ENCODE measurements around the gene TLE1.
"Not testable (repeated sequence)": the region's sequence is repeated elsewhere in the genome, so short reads cannot be mapped to it uniquely, and the experiment has no call there.

The TLE1 gene

GRCh38 chr9:81595887-81596543 is 93.3 kb downstream of the TLE1 start:
- no peak overlapping the region for H3K27ac ChIP-seq (ENCODE audit: low read depth in 2 of 2, low read length in 2 of 2)
- H3K9ac ChIP-seq (ENCODE audit: low read depth in 1 of 2, low read length in 2 of 2), result no peak overlapping the region
- H3K4me1 ChIP-seq (ENCODE audit: control insufficient read depth in 2 of 2, insufficient read depth in 2 of 2, low read length in 2 of 2), result peaks cover 10 to 11% of the 10 kb centered on the region in 2 donors
- H3K36me3 ChIP-seq (ENCODE audit: control insufficient read depth in 2 of 2, insufficient read depth in 2 of 2, low read length in 2 of 2), result peaks cover 0 to 5% of the 10 kb centered on the region in 2 donors
- H3K9me3 ChIP-seq (ENCODE audit: control insufficient read depth in 2 of 2, low read length in 2 of 2), result no peaks in the 10 kb centered on the region
- no peaks in the 10 kb centered on the region for H3K27me3 ChIP-seq (ENCODE audit: control insufficient read depth in 2 of 2, insufficient read depth in 2 of 2, low read length in 2 of 2)
- no peak overlapping the region for H3K4me3 ChIP-seq (ENCODE audit: low read length in 2 of 2)

GRCh38 chr9:81595293-81595692 is 94.1 kb downstream of the TLE1 start:
- not testable (repeated sequence) for H3K9ac ChIP-seq (ENCODE audit: low read depth in 1 of 2, low read length in 2 of 2); H3K27ac ChIP-seq (ENCODE audit: low read depth in 2 of 2, low read length in 2 of 2); H3K9me3 ChIP-seq (ENCODE audit: control insufficient read depth in 2 of 2, low read length in 2 of 2); H3K36me3 ChIP-seq (ENCODE audit: control insufficient read depth in 2 of 2, insufficient read depth in 2 of 2, low read length in 2 of 2); H3K27me3 ChIP-seq (ENCODE audit: control insufficient read depth in 2 of 2, insufficient read depth in 2 of 2, low read length in 2 of 2); H3K4me3 ChIP-seq (ENCODE audit: low read length in 2 of 2)
- peaks cover 10 to 11% of the 10 kb centered on the region in 2 donors for H3K4me1 ChIP-seq (ENCODE audit: control insufficient read depth in 2 of 2, insufficient read depth in 2 of 2, low read length in 2 of 2)

GRCh38 chr9:81594415-81594814 is 94.9 kb downstream of the TLE1 start:
- H3K27me3 ChIP-seq (ENCODE audit: control insufficient read depth in 2 of 2, insufficient read depth in 2 of 2, low read length in 2 of 2), result no peaks in the 10 kb centered on the region
- no peak overlapping the region for H3K4me3 ChIP-seq (ENCODE audit: low read length in 2 of 2)
- H3K9ac ChIP-seq (ENCODE audit: low read depth in 1 of 2, low read length in 2 of 2), result no peak overlapping the region
- peaks cover 10 to 12% of the 10 kb centered on the region in 2 donors for H3K4me1 ChIP-seq (ENCODE audit: control insufficient read depth in 2 of 2, insufficient read depth in 2 of 2, low read length in 2 of 2)
- no peak overlapping the region for H3K27ac ChIP-seq (ENCODE audit: low read depth in 2 of 2, low read length in 2 of 2)
- no peaks in the 10 kb centered on the region for H3K9me3 ChIP-seq (ENCODE audit: control insufficient read depth in 2 of 2, low read length in 2 of 2)
- H3K36me3 ChIP-seq (ENCODE audit: control insufficient read depth in 2 of 2, insufficient read depth in 2 of 2, low read length in 2 of 2), result peaks cover 0 to 8% of the 10 kb centered on the region in 2 donors

- H3K4me1 ChIP-seq (ENCODE audit: control insufficient read depth in 2 of 2, insufficient read depth in 2 of 2, low read length in 2 of 2), result peaks cover 16 to 24% of the 10 kb centered on the region in 2 donors
- peaks cover 0 to 12% of the 10 kb centered on the region in 2 donors for H3K36me3 ChIP-seq (ENCODE audit: control insufficient read depth in 2 of 2, insufficient read depth in 2 of 2, low read length in 2 of 2)
- no peaks in the 10 kb centered on the region for H3K9me3 ChIP-seq (ENCODE audit: control insufficient read depth in 2 of 2, low read length in 2 of 2)
- H3K27ac ChIP-seq (ENCODE audit: low read depth in 2 of 2, low read length in 2 of 2), result peak overlapping the region; percentile 74 to 83
- no peaks in the 10 kb centered on the region for H3K27me3 ChIP-seq (ENCODE audit: control insufficient read depth in 2 of 2, insufficient read depth in 2 of 2, low read length in 2 of 2)
- peak overlapping the region; percentile 31 to 39 for H3K4me3 ChIP-seq (ENCODE audit: low read length in 2 of 2)
- H3K9ac ChIP-seq (ENCODE audit: low read depth in 1 of 2, low read length in 2 of 2), result peak overlapping the region in 1 of 2 donors; percentile 58
These were observed 96.5 kb downstream of the TLE1 start for GRCh38 chr9:81592887-81593266.

- no peak overlapping the region for H3K4me3 ChIP-seq (ENCODE audit: low read length in 2 of 2)
- peaks cover 0 to 12% of the 10 kb centered on the region in 2 donors for H3K36me3 ChIP-seq (ENCODE audit: control insufficient read depth in 2 of 2, insufficient read depth in 2 of 2, low read length in 2 of 2)
- no peaks in the 10 kb centered on the region for H3K27me3 ChIP-seq (ENCODE audit: control insufficient read depth in 2 of 2, insufficient read depth in 2 of 2, low read length in 2 of 2)
- peaks cover 18 to 34% of the 10 kb centered on the region in 2 donors for H3K4me1 ChIP-seq (ENCODE audit: control insufficient read depth in 2 of 2, insufficient read depth in 2 of 2, low read length in 2 of 2)
- no peaks in the 10 kb centered on the region for H3K9me3 ChIP-seq (ENCODE audit: control insufficient read depth in 2 of 2, low read length in 2 of 2)
- H3K9ac ChIP-seq (ENCODE audit: low read depth in 1 of 2, low read length in 2 of 2), result no peak overlapping the region
- H3K27ac ChIP-seq (ENCODE audit: low read depth in 2 of 2, low read length in 2 of 2), result peak overlapping the region; percentile 74 to 83
These were observed 97.6 kb downstream of the TLE1 start for GRCh38 chr9:81591791-81592190.

- Histone ChIP-seq H3K36me3 (ENCODE audit: control insufficient read depth in 2 of 2, insufficient read depth in 2 of 2, low read length in 2 of 2) (peaks cover 3 to 8% of the 10 kb centered on the region in 2 donors), H3K27me3 (ENCODE audit: control insufficient read depth in 2 of 2, insufficient read depth in 2 of 2, low read length in 2 of 2) (no peaks in the 10 kb centered on the region), H3K9me3 (ENCODE audit: control insufficient read depth in 2 of 2, low read length in 2 of 2) (no peaks in the 10 kb centered on the region), H3K4me1 (ENCODE audit: control insufficient read depth in 2 of 2, insufficient read depth in 2 of 2, low read length in 2 of 2) (peaks cover 18 to 34% of the 10 kb centered on the region in 2 donors), H3K27ac (ENCODE audit: low read depth in 2 of 2, low read length in 2 of 2) (no peak overlapping the region), H3K9ac (ENCODE audit: low read depth in 1 of 2, low read length in 2 of 2) (no peak overlapping the region), H3K4me3 (ENCODE audit: low read length in 2 of 2) (no peak overlapping the region)
These were observed 98.7 kb downstream of the TLE1 start for GRCh38 chr9:81590688-81591087.

GRCh38 chr9:81589819-81590218 is 99.5 kb downstream of the TLE1 start:
- Histone ChIP-seq H3K4me3 (ENCODE audit: low read length in 2 of 2) (no peak overlapping the region), H3K9me3 (ENCODE audit: control insufficient read depth in 2 of 2, low read length in 2 of 2) (no peaks in the 10 kb centered on the region), H3K36me3 (ENCODE audit: control insufficient read depth in 2 of 2, insufficient read depth in 2 of 2, low read length in 2 of 2) (peaks cover 9 to 11% of the 10 kb centered on the region in 2 donors), H3K4me1 (ENCODE audit: control insufficient read depth in 2 of 2, insufficient read depth in 2 of 2, low read length in 2 of 2) (peaks cover 18 to 34% of the 10 kb centered on the region in 2 donors), H3K27me3 (ENCODE audit: control insufficient read depth in 2 of 2, insufficient read depth in 2 of 2, low read length in 2 of 2) (no peaks in the 10 kb centered on the region), H3K27ac (ENCODE audit: low read depth in 2 of 2, low read length in 2 of 2) (no peak overlapping the region), H3K9ac (ENCODE audit: low read depth in 1 of 2, low read length in 2 of 2) (no peak overlapping the region)

GRCh38 chr9:81589392-81589791 is 100.0 kb downstream of the TLE1 start:
- H3K27me3 ChIP-seq (ENCODE audit: control insufficient read depth in 2 of 2, insufficient read depth in 2 of 2, low read length in 2 of 2), result no peaks in the 10 kb centered on the region
- H3K9ac ChIP-seq (ENCODE audit: low read depth in 1 of 2, low read length in 2 of 2), result no peak overlapping the region
- H3K9me3 ChIP-seq (ENCODE audit: control insufficient read depth in 2 of 2, low read length in 2 of 2), result no peaks in the 10 kb centered on the region
- no peak overlapping the region for H3K4me3 ChIP-seq (ENCODE audit: low read length in 2 of 2)
- H3K4me1 ChIP-seq (ENCODE audit: control insufficient read depth in 2 of 2, insufficient read depth in 2 of 2, low read length in 2 of 2), result peaks cover 18 to 34% of the 10 kb centered on the region in 2 donors
- peak overlapping the region in 1 of 2 donors; percentile 83 for H3K27ac ChIP-seq (ENCODE audit: low read depth in 2 of 2, low read length in 2 of 2)
- H3K36me3 ChIP-seq (ENCODE audit: control insufficient read depth in 2 of 2, insufficient read depth in 2 of 2, low read length in 2 of 2), result peaks cover 10 to 11% of the 10 kb centered on the region in 2 donors

- H3K27me3 ChIP-seq (ENCODE audit: control insufficient read depth in 2 of 2, insufficient read depth in 2 of 2, low read length in 2 of 2), result no peaks in the 10 kb centered on the region
- peak overlapping the region; percentile 36 to 55 for H3K4me3 ChIP-seq (ENCODE audit: low read length in 2 of 2)
- H3K36me3 ChIP-seq (ENCODE audit: control insufficient read depth in 2 of 2, insufficient read depth in 2 of 2, low read length in 2 of 2), result peaks cover 13 to 19% of the 10 kb centered on the region in 2 donors
- H3K9ac ChIP-seq (ENCODE audit: low read depth in 1 of 2, low read length in 2 of 2), result peak overlapping the region; percentile 26 to 57
- peaks cover 16 to 34% of the 10 kb centered on the region in 2 donors for H3K4me1 ChIP-seq (ENCODE audit: control insufficient read depth in 2 of 2, insufficient read depth in 2 of 2, low read length in 2 of 2)
- peak overlapping the region; percentile 77 to 83 for H3K27ac ChIP-seq (ENCODE audit: low read depth in 2 of 2, low read length in 2 of 2)
- H3K9me3 ChIP-seq (ENCODE audit: control insufficient read depth in 2 of 2, low read length in 2 of 2), result no peaks in the 10 kb centered on the region
These were observed 101.0 kb downstream of the TLE1 start for GRCh38 chr9:81588148-81588871.

GRCh38 chr9:81586786-81587185 is 102.6 kb downstream of the TLE1 start:
- Histone ChIP-seq H3K27ac (ENCODE audit: low read depth in 2 of 2, low read length in 2 of 2) (peak overlapping the region in 1 of 2 donors; percentile 83), H3K9me3 (ENCODE audit: control insufficient read depth in 2 of 2, low read length in 2 of 2) (no peaks in the 10 kb centered on the region), H3K36me3 (ENCODE audit: control insufficient read depth in 2 of 2, insufficient read depth in 2 of 2, low read length in 2 of 2) (peaks cover 13 to 19% of the 10 kb centered on the region in 2 donors), H3K4me1 (ENCODE audit: control insufficient read depth in 2 of 2, insufficient read depth in 2 of 2, low read length in 2 of 2) (peaks cover 8 to 26% of the 10 kb centered on the region in 2 donors), H3K9ac (ENCODE audit: low read depth in 1 of 2, low read length in 2 of 2) (peak overlapping the region in 1 of 2 donors; percentile 57), H3K4me3 (ENCODE audit: low read length in 2 of 2) (no peak overlapping the region), H3K27me3 (ENCODE audit: control insufficient read depth in 2 of 2, insufficient read depth in 2 of 2, low read length in 2 of 2) (no peaks in the 10 kb centered on the region)

Measured in mucosa of rectum (tissue), 2 donors.